GM23248 (cell line): ENCODE data around the gene MACROD2. TPM values are rescaled to one million over a fixed set of nuclear protein-coding genes. Genes with fewer than 3 reads are reported as not detected.

Experiments
- DNase-seq: peaks from one replicate; pipeline ENCODE4 v3.0.0-alpha.2; 2015
- H2AFZ ChIP-seq: fragments of 200-600 bp; sonication (generic); 2 replicates; pipeline ENCODE4 v1.6.1; 2016; ENCODE audit warnings: antibody characterized with exemption
- H3F3A ChIP-seq: fragments of 200-600 bp; sonication (generic); 2 replicates; pipeline ENCODE4 v1.6.1; 2016; ENCODE audit warnings: mild to moderate bottlenecking, antibody characterized with exemption, mixed run types; ENCODE audit not compliant: insufficient read depth
- H3K27ac ChIP-seq: fragments of 200-600 bp; sonication (generic); 2 replicates; pipeline ENCODE4 v1.5.1; 2016; ENCODE audit warnings: mild to moderate bottlenecking
- H3K27me3 ChIP-seq: fragments of 200-600 bp; sonication (generic); replicated peaks from 2 replicates; pipeline ENCODE4 v1.6.1; 2016; ENCODE audit warnings: mild to moderate bottlenecking; ENCODE audit not compliant: insufficient read depth
- H3K36me3 ChIP-seq: fragments of 200-600 bp; sonication (generic); 2 replicates; pipeline ENCODE4 v1.6.1; 2016; ENCODE audit warnings: low read depth, mild to moderate bottlenecking
- H3K4me1 ChIP-seq: fragments of 200-600 bp; sonication (generic); 2 replicates; pipeline ENCODE4 v1.6.1; 2016; ENCODE audit warnings: mild to moderate bottlenecking; ENCODE audit not compliant: insufficient read depth
- H3K4me2 ChIP-seq: fragments of 200-600 bp; sonication (generic); one replicate; pipeline ENCODE4 v1.6.1; 2016; ENCODE audit warnings: mild to moderate bottlenecking; ENCODE audit not compliant: unreplicated experiment
- H3K4me3 ChIP-seq: fragments of 200-600 bp; sonication (generic); 2 replicates; pipeline ENCODE4 v1.5.1; 2016; ENCODE audit warnings: mild to moderate bottlenecking
- H3K79me2 ChIP-seq: fragments of 200-600 bp; sonication (generic); 2 replicates; pipeline ENCODE4 v1.6.1; 2016; ENCODE audit warnings: mild to moderate bottlenecking; ENCODE audit not compliant: insufficient read depth
- H3K9ac ChIP-seq: fragments of 200-600 bp; sonication (generic); 2 replicates; pipeline ENCODE4 v1.6.1; 2016; ENCODE audit warnings: mild to moderate bottlenecking
- H3K9me2 ChIP-seq: fragments of 200-600 bp; sonication (generic); 2 replicates; pipeline ENCODE4 v1.6.1; 2016; ENCODE audit warnings: mixed run types, mild to moderate bottlenecking, moderate library complexity; ENCODE audit not compliant: insufficient read depth
- H3K9me3 ChIP-seq: fragments of 200-600 bp; sonication (generic); one replicate; pipeline ENCODE4 v1.6.1; 2017; ENCODE audit warnings: low read depth
- H4K20me1 ChIP-seq: fragments of 200-600 bp; sonication (generic); 2 replicates; pipeline ENCODE4 v1.6.0; 2016; ENCODE audit not compliant: insufficient read depth
- EZH2 ChIP-seq: fragments of 200-600 bp; sonication (generic); IDR thresholded peaks from 2 replicates; pipeline ENCODE4 v1.6.1; 2018; ENCODE audit warnings: antibody characterized with exemption, mild to moderate bottlenecking; ENCODE audit not compliant: insufficient read depth, poor library complexity, severe bottlenecking
- EZH2phosphoT487 ChIP-seq: fragments of 200-600 bp; sonication (generic); IDR thresholded peaks from 2 replicates; pipeline ENCODE4 v1.6.1; 2018; ENCODE audit warnings: antibody characterized with exemption, moderate library complexity, mild to moderate bottlenecking, low read depth; ENCODE audit not compliant: insufficient read depth
- WGBS, 2 experiments: methylation state at CpG; one replicate each; pipeline ENCODE4 v1.1.6; 2015 to 2017; ENCODE audit warnings: low lambda C conversion rate in 2 of 2, low coverage in 1 of 2; ENCODE audit errors: missing lambda C conversion rate in 2 of 2; 5-methylcytosine and 5-hydroxymethylcytosine counted together
- in situ Hi-C: fragments of 300-500 bp; cut with MboI; formaldehyde crosslinking; loops from 2 replicates; pipeline ENCODE4 v1.15.0; 2020
- polyA plus RNA-seq: library from polyadenylated mRNA; unstranded; fragments of >200 nt; fragmentation: Nextera tagmentation; extraction: Ambion mirVana; gene quantifications from 2 replicates; pipeline ENCODE4 v1.2.1, GENCODE V29; 2016
- total RNA-seq: library from RNA; depleted of rRNA; stranded (reverse); fragments of >200 nt; shearing (Covaris generic); gene quantifications from 2 replicates; pipeline ENCODE4 v1.2.3, GENCODE V29; 2014

MACROD2 gene
- total and polyA plus RNA-seq, 2 experiments from 2014 or later = 1.1 to 3.1 TPM

DNA sequence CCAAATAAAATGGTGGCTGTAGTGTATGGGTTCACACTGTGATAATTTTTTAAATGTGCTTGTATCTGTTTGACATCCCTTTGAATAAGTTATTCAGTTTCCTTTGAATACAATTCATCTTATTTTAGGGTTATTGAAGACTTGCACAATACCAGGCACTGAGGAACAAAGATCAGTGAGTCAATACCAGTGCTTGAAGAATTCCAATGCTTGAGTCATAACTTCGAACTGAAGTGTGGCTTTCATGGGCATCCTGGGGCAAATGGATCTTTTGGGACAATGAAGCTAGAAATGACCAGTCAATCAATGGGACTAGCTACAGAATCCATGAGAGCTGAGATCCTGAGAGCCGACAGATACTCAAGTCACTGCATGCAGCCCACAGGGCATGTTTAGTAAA is 692.0 kb downstream of the MACROD2 start:
- H3F3A ChIP-seq = no peaks in the 10 kb centered on the region
- H3K79me2 ChIP-seq = no peaks in the 10 kb centered on the region
- no peak overlapping the region for H3K27ac ChIP-seq
- H3K4me3 ChIP-seq = no peak overlapping the region
- H3K27me3 ChIP-seq = no peaks in the 10 kb centered on the region
- H3K4me1 ChIP-seq = no peaks in the 10 kb centered on the region
- H3K9me2 ChIP-seq = no peaks in the 10 kb centered on the region
- in situ Hi-C loops = no loop called here
- H3K4me2 ChIP-seq = no peak overlapping the region
- H4K20me1 ChIP-seq = no peaks in the 10 kb centered on the region
- H3K9me3 ChIP-seq = no peaks in the 10 kb centered on the region
- DNase-seq = peak; percentile 44
- WGBS, 2 experiments = 49 to 50% methylated on average over 2 of the region's 2 CpGs
- no peaks in the 10 kb centered on the region for H3K36me3 ChIP-seq
- no peak overlapping the region for H3K9ac ChIP-seq
- H2AFZ ChIP-seq = no peak overlapping the region
- TF ChIP-seq EZH2 (no peak), EZH2phosphoT487 (no peak)

DNA sequence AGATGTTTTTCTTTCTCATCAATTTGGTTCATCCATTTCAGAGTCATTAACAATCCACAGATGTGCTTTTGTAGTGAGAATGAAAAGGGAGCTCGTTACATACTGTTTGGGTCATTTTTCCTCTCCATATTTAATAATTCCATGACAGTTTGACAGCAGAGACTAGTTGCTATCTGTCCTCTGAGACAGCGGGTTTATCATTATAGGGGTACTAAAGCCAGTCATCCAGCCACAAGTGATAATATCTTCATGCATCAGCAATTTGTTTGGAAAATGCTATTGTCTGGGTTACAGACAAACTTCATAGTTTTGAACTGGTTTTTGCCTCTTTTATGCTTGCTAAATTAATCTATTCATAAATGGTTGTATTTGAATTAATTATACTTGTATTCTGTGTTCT is 692.7 kb downstream of the MACROD2 start:
- in situ Hi-C loops = no loop called here
- no peak for DNase-seq
- Histone ChIP-seq H3K27me3 (no peaks in the 10 kb centered on the region), H3K27ac (no peak overlapping the region), H4K20me1 (no peaks in the 10 kb centered on the region), H3F3A (no peaks in the 10 kb centered on the region), H3K4me2 (no peak overlapping the region), H3K9me2 (no peaks in the 10 kb centered on the region), H3K9me3 (no peaks in the 10 kb centered on the region), H3K4me1 (no peaks in the 10 kb centered on the region), H3K9ac (no peak overlapping the region), H3K36me3 (no peaks in the 10 kb centered on the region), H3K79me2 (no peaks in the 10 kb centered on the region), H3K4me3 (no peak overlapping the region), H2AFZ (no peak overlapping the region)
- 85 to 93% methylated on average over 2 of the region's 2 CpGs for WGBS, 2 experiments
- TF ChIP-seq EZH2phosphoT487 = no peak
- TF ChIP-seq EZH2 = no peak

DNA sequence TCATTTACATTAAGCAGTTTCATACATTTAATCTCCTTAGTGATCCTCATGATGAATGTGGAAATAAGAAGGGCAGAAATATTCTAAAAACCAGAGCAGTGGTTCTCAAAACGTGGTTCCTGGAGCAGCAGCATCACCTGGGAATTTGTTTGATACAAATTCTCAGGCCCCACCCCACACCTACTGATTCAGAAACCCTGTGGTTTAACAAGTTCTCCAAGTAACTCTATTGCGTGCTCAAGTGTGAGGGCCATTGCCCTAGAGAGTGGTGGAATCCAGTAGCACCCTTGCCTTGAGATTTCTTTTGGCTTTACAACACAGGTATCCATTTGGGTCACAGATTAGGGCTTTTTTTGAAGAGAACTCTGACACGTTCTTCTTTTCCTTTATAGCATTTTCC is 696.7 kb downstream of the MACROD2 start:
- H4K20me1 ChIP-seq = no peaks in the 10 kb centered on the region
- no peak overlapping the region for H3K4me2 ChIP-seq
- no peak for DNase-seq
- no peaks in the 10 kb centered on the region for H3K27me3 ChIP-seq
- in situ Hi-C loops = no loop called here
- no peak overlapping the region for H2AFZ ChIP-seq
- H3F3A ChIP-seq = no peaks in the 10 kb centered on the region
- H3K4me1 ChIP-seq = no peaks in the 10 kb centered on the region
- no peaks in the 10 kb centered on the region for H3K79me2 ChIP-seq
- no peak overlapping the region for H3K27ac ChIP-seq
- H3K9ac ChIP-seq = no peak overlapping the region
- no peaks in the 10 kb centered on the region for H3K36me3 ChIP-seq
- H3K9me3 ChIP-seq = no peaks in the 10 kb centered on the region
- no peaks in the 10 kb centered on the region for H3K9me2 ChIP-seq
- TF ChIP-seq EZH2phosphoT487 (no peak), EZH2 (no peak)
- 78 to 79% methylated on average over 3 of the region's 3 CpGs for WGBS, 2 experiments
- H3K4me3 ChIP-seq = no peak overlapping the region

DNA sequence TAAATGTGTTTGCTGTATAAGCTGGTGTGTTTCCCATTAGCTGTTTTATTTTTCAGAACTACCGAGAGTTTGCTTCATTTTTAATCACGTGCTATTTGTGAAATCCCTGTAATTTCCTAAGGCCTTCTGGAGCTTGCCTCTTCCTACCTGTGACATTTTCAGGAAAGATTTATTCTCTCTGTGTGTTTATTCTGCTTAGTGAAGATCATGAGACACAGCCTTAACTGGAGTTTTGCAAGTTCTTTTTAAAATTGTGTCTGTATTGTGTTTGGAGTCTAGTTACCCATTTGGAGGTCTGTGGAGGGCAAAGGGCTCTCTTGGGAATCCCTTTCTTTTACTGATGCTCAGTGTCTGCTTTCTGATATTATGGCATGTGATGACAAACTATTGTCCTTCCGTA is 701.2 kb downstream of the MACROD2 start:
- in situ Hi-C loops = no loop called here

DNA sequence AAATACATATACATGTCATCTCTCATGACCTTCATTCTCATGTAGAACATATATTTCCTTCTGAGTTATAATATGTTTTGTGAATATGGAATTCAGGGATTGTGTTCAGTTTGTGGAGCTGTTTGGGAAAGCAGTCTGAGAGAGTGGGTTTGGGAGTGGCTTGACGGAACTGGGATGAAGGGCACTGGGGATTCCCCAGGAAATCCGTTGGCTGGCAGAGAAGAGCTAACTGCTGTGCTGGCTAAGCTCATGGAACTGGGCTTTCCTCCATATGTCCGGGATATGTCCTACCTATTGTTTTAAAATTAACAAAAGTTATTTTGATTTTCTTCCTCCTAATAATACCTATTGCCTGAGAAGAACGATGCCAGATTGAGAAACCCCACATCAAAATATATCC is 701.6 kb downstream of the MACROD2 start:
- H3K36me3 ChIP-seq = no peaks in the 10 kb centered on the region
- no peaks in the 10 kb centered on the region for H3K27me3 ChIP-seq
- no peak overlapping the region for H2AFZ ChIP-seq
- H4K20me1 ChIP-seq = no peaks in the 10 kb centered on the region
- WGBS, 2 experiments = 35 to 39% methylated on average over 4 of the region's 4 CpGs
- H3K4me2 ChIP-seq = no peak overlapping the region
- H3K4me1 ChIP-seq = peaks cover 13% of the 10 kb centered on the region
- no peak for DNase-seq
- H3K9me3 ChIP-seq = no peaks in the 10 kb centered on the region
- no peaks in the 10 kb centered on the region for H3K9me2 ChIP-seq
- no peaks in the 10 kb centered on the region for H3K79me2 ChIP-seq
- H3K9ac ChIP-seq = no peak overlapping the region
- no peak overlapping the region for H3K27ac ChIP-seq
- peaks cover 16% of the 10 kb centered on the region for H3F3A ChIP-seq
- TF ChIP-seq EZH2phosphoT487 (no peak), EZH2 (no peak)
- in situ Hi-C loops = no loop called here
- no peak overlapping the region for H3K4me3 ChIP-seq

More for the DNA sequence above, 701.2 kb downstream of the MACROD2 start:
- Histone ChIP-seq H3K27me3 (no peaks in the 10 kb centered on the region), H3K4me3 (no peak overlapping the region), H3K9me2 (no peaks in the 10 kb centered on the region), H3K27ac (no peak overlapping the region), H3K9ac (no peak overlapping the region), H4K20me1 (no peaks in the 10 kb centered on the region), H3K4me1 (peaks cover 13% of the 10 kb centered on the region), H3K79me2 (no peaks in the 10 kb centered on the region), H3F3A (peaks cover 16% of the 10 kb centered on the region), H3K36me3 (no peaks in the 10 kb centered on the region), H2AFZ (no peak overlapping the region), H3K9me3 (no peaks in the 10 kb centered on the region), H3K4me2 (no peak overlapping the region)
- no peak for DNase-seq
- 76 to 82% methylated on average over 3 of the region's 3 CpGs for whole genome bisulfite sequencing, 2 experiments
- TF ChIP-seq EZH2phosphoT487 (no peak), EZH2 (no peak)
